GM12878 (cell line): ENCODE results near the gene PCCB.

Experiments
- ESRRA ChIP-seq: IDR thresholded peaks from 2 replicates; pipeline ENCODE4 v1.6.1; 2012; ENCODE audit warnings: mild to moderate bottlenecking, low read length, improper control_type of control experiment
- EZH2 ChIP-seq: IDR thresholded peaks from 2 replicates; pipeline ENCODE4 v1.6.1; 2012; ENCODE audit warnings: low read depth, mild to moderate bottlenecking, control low read depth, inconsistent platforms, low read length, borderline replicate concordance; ENCODE audit not compliant: control insufficient read depth
- JUND ChIP-seq: IDR thresholded peaks from 2 replicates; pipeline ENCODE4 v1.6.1; 2012; ENCODE audit warnings: low read depth, mild to moderate bottlenecking, low read length, improper control_type of control experiment, moderate library complexity
- MTA3 ChIP-seq: IDR thresholded peaks from 2 replicates; pipeline ENCODE4 v1.6.1; 2012; ENCODE audit warnings: low read length, inconsistent platforms, borderline replicate concordance
- MYC ChIP-seq: IDR thresholded peaks from 2 replicates; pipeline ENCODE4 v1.6.1; 2011; ENCODE audit warnings: mild to moderate bottlenecking, low read length, moderate library complexity, inconsistent platforms; ENCODE audit not compliant: insufficient read depth, insufficient replicate concordance, insufficient read length, severe bottlenecking
- PAX8 ChIP-seq: fragments of 450-650 bp; IDR thresholded peaks from 2 replicates; pipeline ENCODE4 v1.6.1; 2017; ENCODE audit warnings: mild to moderate bottlenecking, moderate library complexity
- PML ChIP-seq: IDR thresholded peaks from 2 replicates; pipeline ENCODE4 v1.6.1; 2012; ENCODE audit warnings: low read length, inconsistent platforms
- POLR2A ChIP-seq: IDR thresholded peaks from 2 replicates; pipeline ENCODE4 v1.6.1; 2011; ENCODE audit warnings: low read depth, mild to moderate bottlenecking, low read length
- RAD21 ChIP-seq: IDR thresholded peaks from 2 replicates; pipeline ENCODE4 v1.6.1; 2011; ENCODE audit warnings: mild to moderate bottlenecking, low read depth, low read length, moderate library complexity; ENCODE audit not compliant: insufficient read depth
- SP1 ChIP-seq: IDR thresholded peaks from one replicate; pipeline ENCODE4 v1.6.1; 2011; ENCODE audit warnings: low read depth, low read length
- TF ChIP-seq, protein P1 (sequence below), 3 experiments: IDR thresholded peaks in 2 of 3; conservative IDR thresholded peaks in 1 of 3; 2 replicates each; pipeline ENCODE4 v1.5.1; 2011; ENCODE audit warnings: low read depth in 3 of 3, low read length in 3 of 3, mild to moderate bottlenecking in 3 of 3, control low read depth in 2 of 3, moderate library complexity in 2 of 3, inconsistent platforms in 1 of 3, mixed read lengths in 1 of 3; ENCODE audit not compliant: control insufficient read depth in 2 of 3, insufficient read depth in 1 of 3; ENCODE audit errors: extremely low read depth in 1 of 3
- TF ChIP-seq, protein P2 (sequence below): fragments of 450-650 bp; IDR thresholded peaks from 2 replicates; pipeline ENCODE4 v1.6.1; 2017; ENCODE audit warnings: mild to moderate bottlenecking
- TF ChIP-seq, protein P3 (sequence below): fragments of 450-650 bp; formaldehyde crosslinking; IDR thresholded peaks from 2 replicates; pipeline ENCODE4 v1.4.0; 2020; ENCODE audit warnings: mild to moderate bottlenecking, moderate library complexity

DNA sequence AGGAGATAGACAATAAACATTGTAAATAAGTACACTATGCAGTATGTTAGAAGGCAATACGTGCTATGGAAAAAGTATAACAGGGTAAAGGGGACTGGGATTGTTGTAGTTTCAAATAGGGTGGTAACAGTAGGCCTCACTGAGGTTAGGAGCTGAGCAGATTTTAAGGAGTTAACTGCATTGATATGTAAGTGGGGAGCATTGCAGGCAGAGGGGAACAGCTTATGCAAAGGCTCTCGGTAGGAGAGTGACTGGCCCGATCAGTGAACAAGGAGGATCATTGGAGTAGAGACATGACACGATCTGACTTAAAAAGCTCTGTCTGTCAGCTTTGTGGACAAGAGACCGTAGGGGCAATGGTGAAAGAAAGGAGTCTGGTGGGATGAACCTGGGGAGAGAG lies 46.8 kb downstream of the PCCB start:
- TF ChIP-seq, protein P1, sequence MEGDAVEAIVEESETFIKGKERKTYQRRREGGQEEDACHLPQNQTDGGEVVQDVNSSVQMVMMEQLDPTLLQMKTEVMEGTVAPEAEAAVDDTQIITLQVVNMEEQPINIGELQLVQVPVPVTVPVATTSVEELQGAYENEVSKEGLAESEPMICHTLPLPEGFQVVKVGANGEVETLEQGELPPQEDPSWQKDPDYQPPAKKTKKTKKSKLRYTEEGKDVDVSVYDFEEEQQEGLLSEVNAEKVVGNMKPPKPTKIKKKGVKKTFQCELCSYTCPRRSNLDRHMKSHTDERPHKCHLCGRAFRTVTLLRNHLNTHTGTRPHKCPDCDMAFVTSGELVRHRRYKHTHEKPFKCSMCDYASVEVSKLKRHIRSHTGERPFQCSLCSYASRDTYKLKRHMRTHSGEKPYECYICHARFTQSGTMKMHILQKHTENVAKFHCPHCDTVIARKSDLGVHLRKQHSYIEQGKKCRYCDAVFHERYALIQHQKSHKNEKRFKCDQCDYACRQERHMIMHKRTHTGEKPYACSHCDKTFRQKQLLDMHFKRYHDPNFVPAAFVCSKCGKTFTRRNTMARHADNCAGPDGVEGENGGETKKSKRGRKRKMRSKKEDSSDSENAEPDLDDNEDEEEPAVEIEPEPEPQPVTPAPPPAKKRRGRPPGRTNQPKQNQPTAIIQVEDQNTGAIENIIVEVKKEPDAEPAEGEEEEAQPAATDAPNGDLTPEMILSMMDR (IDR thresholded peaks at IDR 0.05 in 2 of 3, conservative IDR thresholded peaks at IDR 0.05 in 1 of 3; ENCODE audit: control insufficient read depth in 2 of 3, extremely low read depth in 1 of 3, insufficient read depth in 1 of 3, low read depth in 3 of 3, low read length in 3 of 3), result no peak
- no peak for TF ChIP-seq EZH2
- TF ChIP-seq JUND, result no peak
- TF ChIP-seq MTA3, result no peak
- TF ChIP-seq PAX8, result no peak
- no peak for TF ChIP-seq RAD21
- TF ChIP-seq, protein P2, sequence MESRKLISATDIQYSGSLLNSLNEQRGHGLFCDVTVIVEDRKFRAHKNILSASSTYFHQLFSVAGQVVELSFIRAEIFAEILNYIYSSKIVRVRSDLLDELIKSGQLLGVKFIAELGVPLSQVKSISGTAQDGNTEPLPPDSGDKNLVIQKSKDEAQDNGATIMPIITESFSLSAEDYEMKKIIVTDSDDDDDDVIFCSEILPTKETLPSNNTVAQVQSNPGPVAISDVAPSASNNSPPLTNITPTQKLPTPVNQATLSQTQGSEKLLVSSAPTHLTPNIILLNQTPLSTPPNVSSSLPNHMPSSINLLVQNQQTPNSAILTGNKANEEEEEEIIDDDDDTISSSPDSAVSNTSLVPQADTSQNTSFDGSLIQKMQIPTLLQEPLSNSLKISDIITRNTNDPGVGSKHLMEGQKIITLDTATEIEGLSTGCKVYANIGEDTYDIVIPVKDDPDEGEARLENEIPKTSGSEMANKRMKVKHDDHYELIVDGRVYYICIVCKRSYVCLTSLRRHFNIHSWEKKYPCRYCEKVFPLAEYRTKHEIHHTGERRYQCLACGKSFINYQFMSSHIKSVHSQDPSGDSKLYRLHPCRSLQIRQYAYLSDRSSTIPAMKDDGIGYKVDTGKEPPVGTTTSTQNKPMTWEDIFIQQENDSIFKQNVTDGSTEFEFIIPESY, result no peak
- TF ChIP-seq, protein P3, sequence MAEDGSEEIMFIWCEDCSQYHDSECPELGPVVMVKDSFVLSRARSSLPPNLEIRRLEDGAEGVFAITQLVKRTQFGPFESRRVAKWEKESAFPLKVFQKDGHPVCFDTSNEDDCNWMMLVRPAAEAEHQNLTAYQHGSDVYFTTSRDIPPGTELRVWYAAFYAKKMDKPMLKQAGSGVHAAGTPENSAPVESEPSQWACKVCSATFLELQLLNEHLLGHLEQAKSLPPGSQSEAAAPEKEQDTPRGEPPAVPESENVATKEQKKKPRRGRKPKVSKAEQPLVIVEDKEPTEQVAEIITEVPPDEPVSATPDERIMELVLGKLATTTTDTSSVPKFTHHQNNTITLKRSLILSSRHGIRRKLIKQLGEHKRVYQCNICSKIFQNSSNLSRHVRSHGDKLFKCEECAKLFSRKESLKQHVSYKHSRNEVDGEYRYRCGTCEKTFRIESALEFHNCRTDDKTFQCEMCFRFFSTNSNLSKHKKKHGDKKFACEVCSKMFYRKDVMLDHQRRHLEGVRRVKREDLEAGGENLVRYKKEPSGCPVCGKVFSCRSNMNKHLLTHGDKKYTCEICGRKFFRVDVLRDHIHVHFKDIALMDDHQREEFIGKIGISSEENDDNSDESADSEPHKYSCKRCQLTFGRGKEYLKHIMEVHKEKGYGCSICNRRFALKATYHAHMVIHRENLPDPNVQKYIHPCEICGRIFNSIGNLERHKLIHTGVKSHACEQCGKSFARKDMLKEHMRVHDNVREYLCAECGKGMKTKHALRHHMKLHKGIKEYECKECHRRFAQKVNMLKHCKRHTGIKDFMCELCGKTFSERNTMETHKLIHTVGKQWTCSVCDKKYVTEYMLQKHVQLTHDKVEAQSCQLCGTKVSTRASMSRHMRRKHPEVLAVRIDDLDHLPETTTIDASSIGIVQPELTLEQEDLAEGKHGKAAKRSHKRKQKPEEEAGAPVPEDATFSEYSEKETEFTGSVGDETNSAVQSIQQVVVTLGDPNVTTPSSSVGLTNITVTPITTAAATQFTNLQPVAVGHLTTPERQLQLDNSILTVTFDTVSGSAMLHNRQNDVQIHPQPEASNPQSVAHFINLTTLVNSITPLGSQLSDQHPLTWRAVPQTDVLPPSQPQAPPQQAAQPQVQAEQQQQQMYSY (CRISPR knock-in tag), result no peak
- TF ChIP-seq POLR2A, result no peak
- no peak for TF ChIP-seq SP1
- no peak for TF ChIP-seq PML
- no peak for TF ChIP-seq ESRRA
- no peak for TF ChIP-seq MYC
